GM13976 (cell line): ENCODE results near the gene FBXO24.

Experiments used
- DNase-seq: peaks from one replicate; pipeline ENCODE4 v3.0.0; 2012; ENCODE audit warnings: low spot score
- in situ Hi-C: fragments of 300-500 bp; cut with MboI; formaldehyde crosslinking; loops from one replicate; pipeline ENCODE4 v1.12.0; 2022; ENCODE audit warnings: low sequenced_read_pairs, mixed read lengths, inconsistent platforms; ENCODE audit not compliant: unreplicated experiment
- TF ChIP-seq, protein P1 (sequence below): IDR thresholded peaks from 2 replicates; pipeline ENCODE4 v1.5.1; 2012; ENCODE audit warnings: borderline replicate concordance, mild to moderate bottlenecking; ENCODE audit not compliant: insufficient read depth; ENCODE audit errors: extremely low read depth, missing control alignments, control extremely low read depth

Gene FBXO24

DNA sequence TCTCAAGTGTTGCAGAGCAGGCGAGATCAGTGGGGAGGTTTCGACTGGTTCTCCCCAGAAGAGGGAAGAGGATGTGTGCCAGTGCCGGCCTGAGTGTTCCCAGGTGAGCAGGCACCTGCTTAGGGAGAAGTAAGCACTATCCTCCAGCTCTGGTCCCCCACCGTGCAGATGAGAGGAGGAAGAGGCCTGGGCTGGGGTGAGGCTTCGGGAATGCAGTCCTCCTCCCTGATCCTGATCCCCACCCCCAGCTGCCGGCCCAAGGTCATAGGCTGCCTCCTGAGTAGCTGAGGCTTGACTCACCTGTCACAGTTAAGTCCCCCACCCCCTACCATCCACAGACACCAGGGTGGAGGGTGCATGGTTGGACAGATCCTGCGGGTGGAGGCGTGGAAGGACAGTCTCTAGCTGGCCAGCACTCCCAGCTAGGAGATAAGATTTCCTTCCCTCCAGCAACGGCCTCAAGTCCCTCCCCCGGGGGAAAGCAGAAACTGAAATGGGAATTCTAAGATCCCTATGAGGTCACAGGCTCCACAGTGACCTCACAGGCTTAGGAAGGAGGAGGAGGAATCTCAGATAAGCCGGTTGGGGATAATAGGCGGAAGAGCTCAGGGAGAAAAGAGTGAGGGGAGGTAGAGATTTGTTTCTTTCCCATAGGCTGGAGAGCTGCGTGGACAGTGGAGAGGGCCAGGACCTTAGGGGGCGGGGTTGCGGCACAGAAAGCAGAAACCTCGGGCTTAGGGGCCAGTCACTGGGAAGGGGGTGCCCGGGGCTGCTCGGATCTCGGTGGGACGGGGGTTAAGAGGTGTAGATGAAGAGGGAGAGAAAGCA, 1.2 kb upstream of the FBXO24 start:
- TF ChIP-seq, protein P1, sequence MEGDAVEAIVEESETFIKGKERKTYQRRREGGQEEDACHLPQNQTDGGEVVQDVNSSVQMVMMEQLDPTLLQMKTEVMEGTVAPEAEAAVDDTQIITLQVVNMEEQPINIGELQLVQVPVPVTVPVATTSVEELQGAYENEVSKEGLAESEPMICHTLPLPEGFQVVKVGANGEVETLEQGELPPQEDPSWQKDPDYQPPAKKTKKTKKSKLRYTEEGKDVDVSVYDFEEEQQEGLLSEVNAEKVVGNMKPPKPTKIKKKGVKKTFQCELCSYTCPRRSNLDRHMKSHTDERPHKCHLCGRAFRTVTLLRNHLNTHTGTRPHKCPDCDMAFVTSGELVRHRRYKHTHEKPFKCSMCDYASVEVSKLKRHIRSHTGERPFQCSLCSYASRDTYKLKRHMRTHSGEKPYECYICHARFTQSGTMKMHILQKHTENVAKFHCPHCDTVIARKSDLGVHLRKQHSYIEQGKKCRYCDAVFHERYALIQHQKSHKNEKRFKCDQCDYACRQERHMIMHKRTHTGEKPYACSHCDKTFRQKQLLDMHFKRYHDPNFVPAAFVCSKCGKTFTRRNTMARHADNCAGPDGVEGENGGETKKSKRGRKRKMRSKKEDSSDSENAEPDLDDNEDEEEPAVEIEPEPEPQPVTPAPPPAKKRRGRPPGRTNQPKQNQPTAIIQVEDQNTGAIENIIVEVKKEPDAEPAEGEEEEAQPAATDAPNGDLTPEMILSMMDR, result no peak
- in situ Hi-C loops, result no loop called here
- no peak for DNase-seq

DNA sequence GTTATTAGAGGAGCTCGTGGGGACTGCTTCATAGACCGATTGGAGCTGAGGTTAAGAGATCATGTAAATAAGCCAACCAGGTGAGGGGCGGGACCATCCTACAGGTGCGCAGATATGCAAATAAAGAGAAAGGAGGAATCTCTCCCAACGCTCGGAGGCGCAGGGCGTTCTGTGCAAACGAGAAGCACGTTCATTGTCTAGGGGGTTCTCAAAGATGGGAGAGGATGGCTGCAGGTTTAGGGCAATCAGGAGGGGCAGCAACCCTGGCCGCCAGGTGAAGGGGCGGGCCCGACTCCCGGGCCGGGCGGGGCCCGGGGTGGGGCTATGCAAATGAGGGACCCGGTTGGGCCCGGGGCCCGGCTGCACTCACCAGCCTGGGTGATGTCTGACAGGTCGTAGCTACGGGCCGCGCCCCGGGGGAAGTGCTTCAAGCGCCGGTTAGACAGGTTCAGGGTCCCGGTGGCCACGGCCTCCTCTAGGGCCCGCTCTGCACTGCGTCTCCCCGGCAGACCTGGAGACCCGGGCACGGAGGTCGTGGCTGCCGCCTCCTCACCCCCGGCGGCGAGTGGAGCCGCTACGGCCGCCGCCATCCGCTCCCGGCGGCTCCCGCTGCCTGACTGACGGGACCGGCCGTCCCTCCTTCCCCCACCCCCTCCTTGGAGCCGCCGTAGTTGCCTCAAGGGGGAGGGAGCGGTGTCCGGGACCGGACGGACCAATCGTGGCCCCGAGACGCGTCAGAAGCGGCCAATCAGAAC, 440 bp upstream of the FBXO24 start, which contains the start of gene LRCH4:
TSS of gene LRCH4 (minus strand) at position 619 of the 755 bp plus-strand sequence. CDS start at position 590, 29 bp downstream.
- TF ChIP-seq, protein P1, result no peak
- in situ Hi-C loops, result no loop called here
- DNase-seq, result peak; percentile 83

DNA sequence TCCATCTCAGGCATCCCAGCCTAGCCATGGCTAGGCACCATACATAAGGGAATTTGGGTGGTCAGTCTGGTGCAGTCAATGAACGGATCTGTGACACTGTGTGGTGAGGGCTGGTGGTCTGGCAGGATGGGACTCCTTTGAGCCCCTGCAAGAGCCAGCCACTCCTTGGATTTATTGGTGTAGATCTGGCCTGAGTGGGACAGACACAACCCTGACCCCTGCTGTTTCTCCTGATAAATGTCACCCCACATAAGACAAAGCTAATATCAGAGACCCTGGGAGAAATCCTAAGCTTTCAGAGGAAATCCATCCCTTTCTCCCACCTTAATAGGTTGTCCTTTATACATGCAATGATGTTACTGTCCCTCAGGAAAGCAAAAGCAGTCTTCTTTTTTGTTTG, 2.3 kb downstream of the FBXO24 start:
- in situ Hi-C loops, result no loop called here
- DNase-seq, result peak; percentile 60
- TF ChIP-seq, protein P1, result peak; percentile 44

DNA sequence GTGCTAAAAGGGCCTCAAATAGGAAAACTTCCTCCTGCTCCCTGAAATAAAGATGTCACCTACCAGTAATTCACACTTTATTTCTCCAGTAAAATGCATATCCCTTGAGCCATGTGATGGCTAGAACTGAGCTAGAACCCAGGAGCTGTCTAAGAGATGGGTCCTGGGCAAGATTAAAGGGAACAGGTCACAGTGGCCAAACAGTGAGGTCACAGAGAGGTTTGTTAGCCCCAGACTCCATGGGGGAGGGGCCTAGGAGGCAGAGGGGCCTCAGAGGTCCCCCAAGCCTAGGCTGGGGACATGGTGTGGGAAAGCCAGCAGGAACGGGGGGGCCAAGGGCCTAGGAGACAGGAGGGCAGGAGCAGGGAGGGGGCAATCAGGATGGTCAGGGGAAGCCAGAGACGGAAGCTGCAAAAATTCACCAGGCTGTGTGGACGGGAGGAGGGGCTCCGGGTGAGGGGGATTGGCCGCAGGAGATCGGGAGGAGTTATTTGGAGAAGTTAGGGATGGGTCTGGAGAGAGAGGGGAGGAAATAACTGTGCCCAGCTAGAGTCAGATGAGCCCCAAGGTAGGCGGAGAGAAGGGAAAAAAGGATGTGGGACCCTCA, 3.3 kb downstream of the FBXO24 start:
- TF ChIP-seq, protein P1, result no peak
- DNase-seq, result no peak
- in situ Hi-C loops, result no loop called here

DNA sequence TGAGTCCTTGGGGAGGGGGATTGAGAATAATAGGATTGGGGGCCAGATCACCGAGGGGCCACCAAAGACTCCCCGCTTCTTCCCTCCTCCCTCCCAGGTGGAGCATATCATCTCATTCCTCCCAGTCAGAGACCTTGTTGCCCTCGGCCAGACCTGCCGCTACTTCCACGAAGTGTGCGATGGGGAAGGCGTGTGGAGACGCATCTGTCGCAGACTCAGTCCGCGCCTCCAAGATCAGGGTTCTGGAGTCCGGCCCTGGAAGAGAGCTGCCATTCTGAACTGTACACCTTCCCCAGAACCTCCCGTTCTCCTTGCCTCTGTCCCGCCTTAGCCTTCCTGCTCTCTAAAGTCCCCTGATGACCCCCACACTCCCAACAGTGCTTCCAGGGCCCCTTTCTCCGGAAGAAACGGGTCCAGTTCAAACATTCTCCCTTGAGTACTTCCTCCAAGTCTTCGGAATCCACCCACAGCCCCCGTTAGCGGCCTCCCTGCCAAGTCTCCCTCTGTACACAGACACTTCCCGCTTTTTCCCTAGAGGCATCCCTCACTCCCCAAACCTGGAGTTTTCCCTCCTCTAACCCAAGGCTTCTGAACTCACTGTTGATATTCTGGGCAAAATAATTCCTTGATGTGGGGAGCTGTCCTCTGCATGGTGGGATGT, 4.1 kb downstream of the FBXO24 start:
- DNase-seq, result no peak
- TF ChIP-seq, protein P1, result no peak
- in situ Hi-C loops, result no loop called here

DNA sequence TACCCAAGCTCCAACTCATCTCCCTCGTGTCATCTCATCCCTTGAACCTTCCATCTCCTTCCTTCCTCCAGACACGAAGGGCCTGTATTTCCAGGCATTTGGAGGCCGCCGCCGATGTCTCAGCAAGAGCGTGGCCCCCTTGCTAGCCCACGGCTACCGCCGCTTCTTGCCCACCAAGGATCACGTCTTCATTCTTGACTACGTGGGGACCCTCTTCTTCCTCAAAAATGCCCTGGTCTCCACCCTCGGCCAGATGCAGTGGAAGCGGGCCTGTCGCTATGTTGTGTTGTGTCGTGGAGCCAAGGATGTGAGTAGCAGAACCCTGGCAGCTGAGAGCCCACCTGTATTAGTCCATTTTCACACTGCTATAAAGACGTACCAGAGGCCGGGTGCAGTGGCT, 5.5 kb downstream of the FBXO24 start:
- TF ChIP-seq, protein P1, result no peak
- DNase-seq, result no peak
- in situ Hi-C loops, result no loop called here
